ENCODE measurements around the gene NSFL1C. TPM values are rescaled to one million over a fixed set of nuclear protein-coding genes. Genes with fewer than 3 reads are reported as not detected.

The NSFL1C gene
- total RNA-seq, 1 experiment from 2014 or later, result 119 TPM

DNA sequence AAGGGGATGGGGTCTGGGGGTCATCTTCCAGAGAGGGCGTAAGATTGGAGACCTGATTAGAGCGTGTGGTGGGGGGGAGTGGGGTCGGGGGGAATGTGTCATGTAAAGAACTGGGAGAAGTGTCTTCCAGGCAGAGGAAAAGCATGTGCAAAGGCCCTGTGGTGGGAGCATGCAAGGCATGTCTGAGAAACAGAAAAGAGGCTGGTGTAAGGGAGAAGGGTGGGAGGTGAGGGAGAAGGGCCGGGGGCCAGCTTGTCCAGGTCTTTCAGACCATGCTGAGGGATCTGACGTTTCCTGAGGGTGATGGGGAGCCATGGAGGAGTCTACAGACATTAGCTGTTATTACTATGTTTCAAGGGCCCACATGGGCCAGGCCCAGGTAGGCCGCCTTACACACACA lies 43.4 kb downstream of the NSFL1C start:
- Histone ChIP-seq H3K4me1 (no peaks in the 10 kb centered on the region), H3K9me3 (peaks cover 3% of the 10 kb centered on the region; the same call in 1 of the 2 replicates), H3K27me3 (replicated peaks; ENCODE audit: control insufficient read depth, insufficient read depth, low read length) (no peaks in the 10 kb centered on the region), H3K36me3 (ENCODE audit: control insufficient read depth, insufficient read depth, low read length) (no peaks in the 10 kb centered on the region), H3K4me3 (ENCODE audit: low read depth, low read length) (no peak overlapping the region)
- intact Hi-C loops (cut with micrococcal nuclease; ENCODE audit: unreplicated experiment), result no loop called here
- CTCF ChIA-PET, result interaction anchor here (1.0 kb wide), 1 partner anchor 80 kb away, joined by 4 read pairs; no protein-coding TSS in a partner anchor
- Mint-ChIP-seq H3K9me3 (ENCODE audit: unreplicated experiment) (no peaks in the 10 kb centered on the region), H3K4me3 (ENCODE audit: unreplicated experiment) (no peak overlapping the region), H3K27me3 (ENCODE audit: insufficient read depth, unreplicated experiment) (no peaks in the 10 kb centered on the region), H3K27ac (ENCODE audit: unreplicated experiment) (no peak overlapping the region), H3K36me3 (ENCODE audit: insufficient read depth, unreplicated experiment) (no peaks in the 10 kb centered on the region), H3K4me1 (ENCODE audit: low read depth, unreplicated experiment) (no peaks in the 10 kb centered on the region)
- no TSS peak for BruUV-seq (replicated peaks)
- TF ChIP-seq, protein P1, sequence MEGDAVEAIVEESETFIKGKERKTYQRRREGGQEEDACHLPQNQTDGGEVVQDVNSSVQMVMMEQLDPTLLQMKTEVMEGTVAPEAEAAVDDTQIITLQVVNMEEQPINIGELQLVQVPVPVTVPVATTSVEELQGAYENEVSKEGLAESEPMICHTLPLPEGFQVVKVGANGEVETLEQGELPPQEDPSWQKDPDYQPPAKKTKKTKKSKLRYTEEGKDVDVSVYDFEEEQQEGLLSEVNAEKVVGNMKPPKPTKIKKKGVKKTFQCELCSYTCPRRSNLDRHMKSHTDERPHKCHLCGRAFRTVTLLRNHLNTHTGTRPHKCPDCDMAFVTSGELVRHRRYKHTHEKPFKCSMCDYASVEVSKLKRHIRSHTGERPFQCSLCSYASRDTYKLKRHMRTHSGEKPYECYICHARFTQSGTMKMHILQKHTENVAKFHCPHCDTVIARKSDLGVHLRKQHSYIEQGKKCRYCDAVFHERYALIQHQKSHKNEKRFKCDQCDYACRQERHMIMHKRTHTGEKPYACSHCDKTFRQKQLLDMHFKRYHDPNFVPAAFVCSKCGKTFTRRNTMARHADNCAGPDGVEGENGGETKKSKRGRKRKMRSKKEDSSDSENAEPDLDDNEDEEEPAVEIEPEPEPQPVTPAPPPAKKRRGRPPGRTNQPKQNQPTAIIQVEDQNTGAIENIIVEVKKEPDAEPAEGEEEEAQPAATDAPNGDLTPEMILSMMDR (IDR thresholded peaks at IDR 0.05; ENCODE audit: insufficient read depth in 1 of 2, low read depth in 1 of 2, low read length in 1 of 2, severe bottlenecking in 1 of 2, unreplicated experiment in 1 of 2), result no peak
- DNase-seq, result no peak
- POLR2A ChIA-PET, result no interaction called here

DNA sequence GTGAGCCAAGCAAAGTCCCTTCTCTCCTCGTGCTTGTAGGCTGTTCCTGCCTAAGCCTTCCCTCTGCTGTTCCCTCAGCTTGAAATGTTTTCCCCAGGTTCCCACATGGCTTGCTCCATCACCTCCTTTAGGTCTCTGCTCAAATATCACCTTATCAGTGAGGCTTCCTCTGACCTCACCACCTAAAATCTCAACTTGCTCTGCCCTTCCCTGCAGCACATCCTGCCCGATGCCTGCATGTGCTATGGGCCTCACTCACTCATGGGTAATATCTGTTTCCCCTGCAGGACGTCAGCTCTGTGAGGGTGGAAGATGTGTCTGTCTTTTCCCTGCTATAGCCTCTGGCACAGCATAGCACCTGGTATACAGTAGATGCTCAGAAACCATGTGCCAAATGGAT lies 43.9 kb downstream of the NSFL1C start:
- Histone ChIP-seq H3K4me1 (no peaks in the 10 kb centered on the region), H3K9me3 (peaks cover 3% of the 10 kb centered on the region; the same call in 1 of the 2 replicates), H3K27me3 (replicated peaks; ENCODE audit: control insufficient read depth, insufficient read depth, low read length) (no peaks in the 10 kb centered on the region), H3K4me3 (ENCODE audit: low read depth, low read length) (no peak overlapping the region), H3K36me3 (ENCODE audit: control insufficient read depth, insufficient read depth, low read length) (no peaks in the 10 kb centered on the region)
- ChIA-PET CTCF (no interaction called here), POLR2A (no interaction called here)
- Mint-ChIP-seq H3K27me3 (ENCODE audit: insufficient read depth, unreplicated experiment) (no peaks in the 10 kb centered on the region), H3K9me3 (ENCODE audit: unreplicated experiment) (no peaks in the 10 kb centered on the region), H3K36me3 (ENCODE audit: insufficient read depth, unreplicated experiment) (no peaks in the 10 kb centered on the region), H3K27ac (ENCODE audit: unreplicated experiment) (no peak overlapping the region), H3K4me1 (ENCODE audit: low read depth, unreplicated experiment) (no peaks in the 10 kb centered on the region), H3K4me3 (ENCODE audit: unreplicated experiment) (no peak overlapping the region)
- intact Hi-C loops (cut with micrococcal nuclease; ENCODE audit: unreplicated experiment), result no loop called here
- no TSS peak for BruUV-seq (replicated peaks)
- no peak for DNase-seq
- TF ChIP-seq, protein P1 (IDR thresholded peaks at IDR 0.05; ENCODE audit: insufficient read depth in 1 of 2, low read depth in 1 of 2, low read length in 1 of 2, severe bottlenecking in 1 of 2, unreplicated experiment in 1 of 2), result no peak

DNA sequence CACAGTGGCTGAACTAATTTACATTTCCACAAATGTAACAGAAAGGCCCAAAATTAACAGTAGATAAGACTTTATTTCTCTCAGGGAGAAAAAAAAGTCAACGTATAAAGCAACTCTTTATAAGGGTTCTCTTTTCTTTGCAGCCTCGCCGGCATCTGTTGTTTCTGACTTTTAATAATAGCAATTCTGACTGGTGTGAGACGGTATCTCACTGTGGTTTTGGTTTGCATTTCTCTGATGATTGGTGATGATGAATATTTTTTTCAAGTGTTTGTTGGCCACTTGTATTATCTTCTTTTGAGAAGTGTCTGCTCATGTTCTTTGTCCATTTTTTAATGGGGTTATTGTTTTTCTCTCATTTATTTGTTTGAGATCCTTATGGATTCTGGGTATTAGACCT lies 46.6 kb downstream of the NSFL1C start:
- Histone ChIP-seq H3K9me3 (peaks cover 3% of the 10 kb centered on the region; the same call in 1 of the 2 replicates), H3K4me3 (ENCODE audit: low read depth, low read length) (no peak overlapping the region), H3K27me3 (replicated peaks; ENCODE audit: control insufficient read depth, insufficient read depth, low read length) (no peaks in the 10 kb centered on the region), H3K4me1 (no peaks in the 10 kb centered on the region; the same call in 1 of the 2 replicates), H3K36me3 (ENCODE audit: control insufficient read depth, insufficient read depth, low read length) (no peaks in the 10 kb centered on the region)
- BruUV-seq (replicated peaks), result no TSS peak
- POLR2A ChIA-PET, result no interaction called here
- H3K4me1 Mint-ChIP-seq (ENCODE audit: low read depth, unreplicated experiment), result no peaks in the 10 kb centered on the region
- H3K27ac Mint-ChIP-seq (ENCODE audit: unreplicated experiment), result no peak overlapping the region
- no peak overlapping the region for H3K4me3 Mint-ChIP-seq (ENCODE audit: unreplicated experiment)
- CTCF ChIA-PET, result no interaction called here
- TF ChIP-seq, protein P1 (IDR thresholded peaks at IDR 0.05; ENCODE audit: insufficient read depth in 1 of 2, low read depth in 1 of 2, low read length in 1 of 2, severe bottlenecking in 1 of 2, unreplicated experiment in 1 of 2), result no peak
- no peaks in the 10 kb centered on the region for H3K27me3 Mint-ChIP-seq (ENCODE audit: insufficient read depth, unreplicated experiment)
- intact Hi-C loops (cut with micrococcal nuclease; ENCODE audit: unreplicated experiment), result no loop called here
- no peaks in the 10 kb centered on the region for H3K36me3 Mint-ChIP-seq (ENCODE audit: insufficient read depth, unreplicated experiment)
- no peaks in the 10 kb centered on the region for H3K9me3 Mint-ChIP-seq (ENCODE audit: unreplicated experiment)
- no peak for DNase-seq
